GM19240 (cell line): ENCODE results near the gene PRRX1.

ENCODE experiments used
- DNase-seq: peaks from one replicate; pipeline ENCODE4 v3.0.0; 2011; ENCODE audit warnings: low spot score; ENCODE audit not compliant: insufficient read length

Gene PRRX1

DNA sequence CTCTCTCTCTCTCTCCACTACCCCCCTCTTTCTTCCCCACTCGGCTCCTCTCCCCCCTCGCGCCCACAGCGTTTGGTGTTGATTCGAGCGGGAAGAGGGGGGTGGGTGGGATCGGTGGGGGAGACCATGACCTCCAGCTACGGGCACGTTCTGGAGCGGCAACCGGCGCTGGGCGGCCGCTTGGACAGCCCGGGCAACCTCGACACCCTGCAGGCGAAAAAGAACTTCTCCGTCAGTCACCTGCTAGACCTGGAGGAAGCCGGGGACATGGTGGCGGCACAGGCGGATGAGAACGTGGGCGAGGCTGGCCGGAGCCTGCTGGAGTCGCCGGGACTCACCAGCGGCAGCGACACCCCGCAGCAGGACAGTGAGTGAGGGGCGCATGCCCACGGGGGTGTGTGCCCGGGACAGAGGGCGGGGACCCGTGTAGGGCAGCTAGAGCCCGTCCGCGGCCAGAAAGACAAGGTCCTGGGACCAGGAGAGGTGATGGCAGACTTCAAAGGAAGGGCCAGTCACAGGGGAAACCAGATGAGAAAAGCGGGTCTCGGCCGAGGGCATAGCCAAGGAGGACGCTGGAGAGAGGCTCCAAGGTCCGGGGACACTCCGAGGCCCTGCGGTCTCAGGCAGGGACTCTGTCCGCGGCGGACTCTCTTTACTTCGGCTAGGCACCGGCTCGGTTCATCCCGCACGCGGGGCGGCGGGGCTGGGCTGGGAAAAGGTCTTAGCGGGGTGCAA lies at the start of gene PRRX1:
Gene PRRX1 (plus strand): TSS at position 39 of the 735 bp plus-strand sequence. CDS start 88 bp downstream, at position 127.
- DNase-seq = no peak

- DNase-seq = no peak
Measured at GRCh38 chr1:170617591-170618330, 46.2 kb upstream of the PRRX1 start.

- no peak for DNase-seq
Measured at GRCh38 chr1:170618421-170618820, 45.5 kb upstream of the PRRX1 start.

- DNase-seq = no peak
Measured at GRCh38 chr1:170619241-170620028, 44.5 kb upstream of the PRRX1 start.

GRCh38 chr1:170620164-170620563 lies 43.8 kb upstream of the PRRX1 start:
- no peak for DNase-seq

DNA sequence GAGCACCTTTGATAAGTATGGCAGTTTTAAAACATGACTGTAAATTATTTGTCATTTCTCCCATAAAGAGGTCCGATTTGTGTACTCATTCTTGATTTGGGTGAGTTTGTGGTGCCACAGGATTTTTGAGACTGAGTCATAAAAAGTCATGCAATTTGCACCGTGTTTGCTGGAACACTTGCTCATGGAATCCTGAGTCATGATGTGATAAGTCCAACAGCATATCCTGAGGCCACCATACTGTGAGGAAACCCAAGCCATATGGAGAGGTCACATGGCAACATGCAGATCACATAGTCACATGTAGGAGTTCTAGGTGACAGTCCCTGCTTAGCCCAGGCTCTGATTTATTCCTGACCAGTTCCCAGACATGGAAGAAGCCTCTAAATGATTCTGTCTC lies 40.8 kb upstream of the PRRX1 start:
- DNase-seq = no peak

GRCh38 chr1:170624146-170624545 lies 39.8 kb upstream of the PRRX1 start:
- DNase-seq = no peak

DNA sequence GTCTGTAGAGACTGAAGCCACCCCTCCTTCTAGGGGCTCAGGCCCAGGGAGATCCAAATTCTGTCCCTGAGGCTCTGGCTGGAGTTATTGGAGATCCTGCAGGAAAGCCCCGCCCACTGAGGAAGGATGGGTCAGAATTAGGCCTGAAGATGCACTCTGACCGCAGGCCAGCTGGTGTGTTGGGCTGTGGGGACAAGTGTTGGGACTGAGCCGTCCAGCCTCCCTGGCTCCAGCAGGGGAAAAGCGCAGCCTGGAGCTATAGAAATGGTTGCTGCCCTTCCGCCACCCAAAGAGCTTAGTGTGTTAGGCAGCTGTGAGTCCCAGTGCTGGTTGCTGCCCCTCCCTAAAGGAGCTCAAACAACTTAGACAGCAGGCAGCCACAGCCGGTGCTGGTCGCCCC lies 33.0 kb upstream of the PRRX1 start:
- no peak for DNase-seq

GRCh38 chr1:170634293-170634692 lies 29.6 kb upstream of the PRRX1 start:
- no peak for DNase-seq

DNA sequence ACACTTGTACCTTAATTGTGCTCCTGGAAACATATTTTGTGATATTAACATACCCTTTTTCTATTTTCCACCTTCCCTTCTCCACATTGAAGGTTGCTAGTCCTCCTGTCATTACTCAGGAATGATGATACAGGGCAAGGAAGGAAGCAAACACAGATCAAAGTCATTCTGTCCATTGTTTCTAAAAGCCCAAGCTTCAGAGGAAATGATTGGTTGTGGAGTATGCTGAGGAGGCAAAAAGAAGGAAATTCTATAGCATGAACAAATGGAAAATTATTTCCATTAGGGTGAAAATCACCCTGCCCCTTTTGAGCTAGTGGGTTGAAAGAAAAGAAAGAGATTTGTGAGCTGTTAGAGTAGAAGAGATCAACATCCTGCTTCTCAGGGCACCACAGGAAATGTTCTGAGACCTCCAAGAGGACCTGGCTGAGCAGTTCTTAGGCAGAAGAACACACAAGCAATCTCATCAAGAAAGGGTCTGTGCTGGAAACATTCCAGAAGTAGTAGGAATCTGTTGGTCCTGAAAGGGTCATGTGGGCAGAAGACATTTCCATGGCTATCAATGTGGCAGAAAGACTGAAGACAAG lies 29.0 kb upstream of the PRRX1 start:
- DNase-seq = no peak

- DNase-seq = no peak
Measured at GRCh38 chr1:170640581-170640980, 23.4 kb upstream of the PRRX1 start.

- DNase-seq = no peak
Measured at GRCh38 chr1:170657275-170657853, 6.6 kb upstream of the PRRX1 start.

DNA sequence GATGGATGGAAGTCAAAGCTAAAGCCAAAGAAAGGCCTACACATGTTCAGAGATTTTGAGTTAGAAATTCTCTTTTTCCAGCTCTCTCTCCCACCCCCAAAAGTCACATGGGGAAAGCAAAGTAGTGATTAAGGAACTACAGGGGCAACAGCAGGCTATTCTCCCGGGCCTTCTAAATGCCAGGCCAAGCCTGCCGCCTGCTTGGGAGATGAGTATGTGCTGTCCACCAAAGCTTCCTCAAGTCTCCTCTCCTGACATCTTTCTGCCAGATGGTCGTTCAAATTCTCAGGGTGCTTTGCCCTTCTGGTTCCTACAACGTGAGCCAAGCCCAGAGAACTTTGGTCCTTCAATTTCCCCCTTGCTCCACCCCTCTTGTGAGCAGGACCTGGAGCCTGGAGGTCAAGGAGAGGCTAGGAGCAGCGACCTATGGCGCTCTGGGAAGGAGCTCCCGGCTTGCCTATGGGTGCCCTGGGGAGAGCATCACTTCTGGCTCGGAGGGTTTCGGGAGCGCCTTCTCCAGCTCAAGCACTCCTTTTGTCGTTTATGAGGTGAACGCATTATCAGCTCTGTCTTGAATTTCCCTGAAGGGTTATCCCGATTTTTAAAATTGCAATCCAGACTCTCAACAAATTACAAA lies 4.4 kb upstream of the PRRX1 start:
- no peak for DNase-seq

GRCh38 chr1:170660281-170660713 lies 3.6 kb upstream of the PRRX1 start:
- DNase-seq = no peak

DNA sequence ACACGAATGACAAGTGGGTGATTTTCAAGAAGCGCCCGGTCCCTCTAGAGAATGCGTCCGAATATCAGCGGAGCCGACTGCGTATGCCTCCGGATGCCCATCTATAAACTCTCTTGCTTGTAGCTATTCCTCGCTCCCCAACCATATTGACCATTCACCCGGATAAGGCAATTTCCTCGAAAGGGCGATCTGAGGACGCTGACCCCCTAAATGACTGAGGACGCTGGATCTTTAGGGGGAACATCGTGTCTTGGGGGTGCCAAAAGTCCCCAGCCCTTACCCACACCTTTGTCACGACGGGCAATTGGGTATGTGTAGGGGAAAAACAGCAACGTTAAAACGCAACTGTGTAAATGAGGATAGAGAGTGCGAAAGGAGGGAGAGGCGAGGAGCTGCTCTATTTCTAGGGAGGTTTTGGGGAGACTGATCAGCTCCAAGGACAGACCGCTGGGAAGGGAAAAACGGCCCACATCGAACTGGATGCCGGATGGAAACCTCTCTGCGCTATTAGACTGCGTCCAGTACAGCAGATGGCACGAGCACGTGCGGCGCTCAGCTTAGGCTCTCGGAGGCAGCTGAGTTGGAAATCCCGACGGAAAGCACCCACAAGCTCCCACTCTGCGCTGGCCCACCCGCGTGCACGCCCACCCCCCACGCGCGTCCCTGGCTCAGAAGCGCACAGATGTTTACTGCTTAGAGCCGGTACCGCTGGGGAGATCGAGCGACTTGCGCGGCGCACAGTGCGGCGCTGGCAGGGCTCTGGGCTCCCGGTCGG lies 2.9 kb upstream of the PRRX1 start:
- no peak for DNase-seq

- no peak for DNase-seq
Measured at GRCh38 chr1:170661646-170662411, 2.1 kb upstream of the PRRX1 start.

DNA sequence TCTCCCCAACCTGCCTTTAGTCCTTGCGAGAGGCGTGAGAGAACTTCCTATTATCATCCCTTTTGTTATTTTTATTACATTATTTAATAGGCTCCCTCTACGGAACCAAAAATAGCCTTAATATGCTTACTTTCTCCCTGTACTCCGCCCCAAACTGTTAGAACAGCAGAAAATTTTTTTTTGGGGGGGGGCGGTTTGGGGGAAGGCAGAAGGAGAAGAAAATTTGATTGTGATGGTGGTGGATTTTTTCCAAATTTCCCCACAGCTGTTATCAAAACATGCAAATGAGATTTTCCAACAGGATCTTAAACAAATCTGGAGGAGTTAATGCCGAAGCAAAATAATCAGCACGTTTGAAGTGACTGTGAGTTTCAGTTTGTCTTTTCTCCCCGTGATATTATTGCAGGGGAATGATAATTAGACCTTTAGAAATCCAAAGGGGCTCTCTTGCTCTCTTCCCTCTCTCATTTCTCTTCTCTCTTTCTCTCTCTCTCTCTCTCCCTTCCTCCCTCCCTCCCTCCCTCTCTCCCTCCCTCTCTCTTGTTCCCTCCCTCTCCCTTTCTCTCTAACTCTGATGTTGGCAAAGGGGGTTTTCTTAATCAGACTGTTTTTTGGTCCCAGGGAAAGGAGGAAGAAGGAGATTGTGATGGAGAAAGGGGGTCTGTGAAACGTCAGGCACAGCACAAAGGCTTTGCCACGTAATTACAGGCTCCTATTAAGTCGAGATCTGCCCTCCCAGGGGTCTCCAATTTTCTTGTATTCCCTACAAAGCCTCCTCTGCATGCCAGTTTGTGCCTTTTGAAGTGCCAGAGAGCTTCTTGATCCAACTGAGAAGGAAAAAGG lies 1.1 kb upstream of the PRRX1 start:
- no peak for DNase-seq

DNA sequence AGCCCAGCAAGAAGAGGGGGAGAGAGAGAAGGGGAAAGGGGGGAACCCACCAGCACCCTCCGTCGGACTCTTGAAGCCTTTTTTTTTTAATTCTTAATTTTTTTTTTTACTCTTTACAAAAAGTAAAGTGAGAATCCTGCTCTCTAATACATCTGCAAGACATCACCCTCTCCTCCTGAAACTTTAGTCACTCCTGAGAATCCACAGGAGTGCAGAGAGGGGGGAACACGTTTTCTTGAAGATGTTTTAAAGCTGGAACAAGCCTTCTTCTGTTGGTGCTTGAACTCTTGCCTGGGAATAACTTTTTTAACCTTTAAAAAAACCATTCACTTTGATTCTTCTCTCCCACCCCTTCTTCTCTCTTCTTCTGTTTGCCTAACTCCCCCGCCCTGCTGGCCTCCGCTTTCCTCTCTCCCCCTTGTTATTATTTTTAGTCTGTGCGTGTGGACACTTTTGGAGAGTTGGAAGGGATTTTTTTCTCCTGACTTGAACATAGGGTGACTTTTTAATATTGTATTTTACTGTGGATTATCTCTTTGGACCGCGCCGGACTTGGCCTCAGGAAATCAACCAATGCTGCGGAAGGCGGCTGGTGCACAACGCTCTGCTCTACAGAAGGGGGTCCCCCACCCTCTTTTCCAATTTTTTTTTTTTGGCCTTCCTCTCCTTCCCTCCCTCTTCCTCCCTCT lies 383 bp upstream of the PRRX1 start:
- no peak for DNase-seq
